Measurements from ENCODE around the gene GPR27. TPM values are rescaled to one million over a fixed set of nuclear protein-coding genes. Genes with fewer than 3 reads are reported as not detected.

Gene GPR27
- total and polyA plus RNA-seq, 2 of the 8 experiments (the other 6 are each of a cell fraction or from before 2014, with no cell fraction given): 11.3 to 12.5 TPM

GRCh38 chr3:71753701-71754609 is at the start of gene GPR27 (continued):
- no peak for TF ChIP-seq CHD2 (IDR thresholded peaks at IDR 0.05; ENCODE audit: low read length)
- TF ChIP-seq BCL11A (IDR thresholded peaks at IDR 0.05; ENCODE audit: low read depth in 2 of 2, low read length in 2 of 2): no peak
- TF ChIP-seq SRF (IDR thresholded peaks at IDR 0.05; ENCODE audit: low read depth, low read length): no peak
- TF ChIP-seq TAF7 (optimal IDR thresholded peaks at IDR 0.05; ENCODE audit: borderline replicate concordance, low read depth, low read length): no peak
- no peak for TF ChIP-seq SAP30 (IDR thresholded peaks at IDR 0.05; ENCODE audit: insufficient read depth, insufficient replicate concordance, low read length)
- no peak for TF ChIP-seq USF2 (IDR thresholded peaks at IDR 0.05; ENCODE audit: low read length)
- no peak for TF ChIP-seq HDAC6 (IDR thresholded peaks at IDR 0.05; ENCODE audit: low read depth, low read length)
- TF ChIP-seq EGR1 (IDR thresholded peaks at IDR 0.05; ENCODE audit: borderline replicate concordance, low read depth, low read length): 0 out of 2 replicates have a peak, but pooled peaks have one; percentile 21
- TF ChIP-seq ATF3 (IDR thresholded peaks at IDR 0.05; ENCODE audit: insufficient read depth, low read depth, low read length): no peak
- no peak; a peak in 2 of 3 replicates for TF ChIP-seq POLR2A (IDR thresholded peaks at IDR 0.05; ENCODE audit: control extremely low read depth in 1 of 2, low read depth in 2 of 2, low read length in 2 of 2)
- no peak for TF ChIP-seq CTCF (IDR thresholded peaks at IDR 0.05; ENCODE audit: control extremely low read depth in 1 of 3, insufficient read depth in 1 of 3, low read depth in 1 of 3, low read length in 3 of 3)
- TF ChIP-seq FOSL1 (IDR thresholded peaks at IDR 0.05; ENCODE audit: insufficient read depth, low read depth, low read length): no peak
- TF ChIP-seq POU5F1 (IDR thresholded peaks at IDR 0.05; ENCODE audit: low read depth, low read length): no peak
- peak; percentile 89 for TF ChIP-seq KDM4A (IDR thresholded peaks at IDR 0.05; ENCODE audit: low read depth, low read length, severe bottlenecking)
- TF ChIP-seq CTBP2 (IDR thresholded peaks at IDR 0.05; ENCODE audit: borderline replicate concordance, insufficient read depth, insufficient read length, low read length): no peak
- TF ChIP-seq CHD1 (IDR thresholded peaks at IDR 0.05; ENCODE audit: low read depth, low read length): no peak
- TF ChIP-seq YY1 (IDR thresholded peaks at IDR 0.05; ENCODE audit: low read depth, low read length): peak; percentile 48; the same call in 1 of the 2 replicates
- no peak for TF ChIP-seq JUN (IDR thresholded peaks at IDR 0.05; ENCODE audit: low read depth, low read length)
- peak; percentile 7; the same call in 1 of the 2 replicates for TF ChIP-seq TEAD4 (IDR thresholded peaks at IDR 0.05; ENCODE audit: low read depth, low read length)

Data from H1 (cell line).